Uterus (tissue), 4 donors: ENCODE data around the gene EFCAB12. TPM values are rescaled to one million over a fixed set of nuclear protein-coding genes. Genes with fewer than 3 reads are reported as not detected.
A peak's percentile ranks its signal among the peaks of the same experiment; 100 is the strongest.
"Not testable (repeated sequence)": the region's sequence is repeated elsewhere in the genome, so short reads cannot be mapped to it uniquely, and the experiment has no call there.

Source experiments
- DNase-seq, 2 donors: peaks; one replicate each; pipeline ENCODE4 v3.0.0-alpha.2; 2019 to 2020
- H3K27ac ChIP-seq, 2 donors: fragments of 200-600 bp; sonication (generic); 1 replicate in 1 of 2; 2 replicates in 1 of 2; pipeline ENCODE4 v1.5.1; 2016 to 2018
- H3K27me3 ChIP-seq, 2 donors: fragments of 200-600 bp; sonication (generic); one replicate each; pipeline ENCODE4 v1.5.1; 2018 to 2019; ENCODE audit warnings: control low read depth in 1 of 2
- H3K36me3 ChIP-seq, 2 donors: fragments of 200-600 bp; sonication (generic); one replicate each; pipeline ENCODE4 v1.5.1; 2019; ENCODE audit warnings: control low read depth in 1 of 2
- H3K4me1 ChIP-seq, 2 donors: fragments of 200-600 bp; sonication (generic); one replicate each; pipeline ENCODE4 v1.5.1; 2018 to 2019; ENCODE audit warnings: control low read depth in 1 of 2
- H3K4me3 ChIP-seq, 2 donors: fragments of 200-600 bp; sonication (generic); 1 replicate in 1 of 2; 2 replicates in 1 of 2; pipeline ENCODE4 v1.5.1; 2018 to 2019; ENCODE audit warnings: mild to moderate bottlenecking in 1 of 2
- H3K9me3 ChIP-seq, 2 donors: fragments of 200-600 bp; sonication (generic); one replicate each; pipeline ENCODE4 v1.5.1; 2019; ENCODE audit warnings: control low read depth in 1 of 2
- CTCF ChIP-seq, 4 experiments: fragments of 200-600 bp in 2 of 4; fragments of 450-650 bp in 2 of 4; sonication (generic) in 2 of 4; IDR thresholded peaks; one replicate each; pipeline ENCODE4 v1.5.1; 2016 to 2019; ENCODE audit warnings: antibody characterized with exemption in 4 of 4, mild to moderate bottlenecking in 2 of 4, moderate library complexity in 1 of 4
- POLR2A ChIP-seq, 2 donors: fragments of 450-650 bp; IDR thresholded peaks; one replicate each; pipeline ENCODE4 v1.6.1; 2016; ENCODE audit warnings: antibody characterized with exemption in 2 of 2, mild to moderate bottlenecking in 1 of 2, moderate library complexity in 1 of 2
- intact Hi-C: fragments of 100-400 bp; cut with DNase I; formaldehyde crosslinking; loops from one replicate; pipeline ENCODE4 v1.15.1; 2023; ENCODE audit warnings: low total_unique reads
- total RNA-seq, 4 donors: library from RNA; depleted of rRNA in 3 of 4; stranded (reverse); fragments of >200 nt in 3 of 4; gene quantifications; one replicate each; pipeline versions ENCODE4 v1.1.0 to v1.2.4, GENCODE V29; 2014 to 2023
- donor health status: DM: yes; HTN: yes; CAD: no.

The EFCAB12 gene
- total RNA-seq, 4 donors from 2014 or later, result under 0.01 to 0.76 (median 0.41) TPM; not detected in 1

DNA sequence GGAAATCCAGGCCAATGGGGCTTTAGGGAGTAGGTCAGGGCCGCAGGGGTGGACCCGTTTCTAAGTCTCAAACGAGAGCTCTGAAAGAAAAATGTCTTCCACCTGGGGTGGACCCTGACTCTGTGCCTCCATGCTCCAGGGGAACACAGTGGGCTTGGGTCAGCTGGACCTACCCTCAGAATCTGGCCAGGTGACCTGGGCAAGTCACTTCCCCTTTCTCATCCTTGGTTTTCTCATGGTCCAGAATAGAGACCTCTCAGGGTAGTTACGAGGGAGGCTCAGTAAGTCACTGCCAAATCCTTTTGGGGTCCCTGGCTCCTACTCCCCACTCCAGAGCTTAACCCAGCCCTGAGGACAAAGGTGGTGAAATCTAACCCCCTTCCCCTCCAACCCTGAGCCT, 25.8 kb downstream of the EFCAB12 start:
- no peak for TF ChIP-seq POLR2A (IDR thresholded peaks at IDR 0.05)
- no peak for TF ChIP-seq CTCF (IDR thresholded peaks at IDR 0.05)
- DNase-seq, result no peak
- no peaks in the 10 kb centered on the region for H3K9me3 ChIP-seq
- H3K27me3 ChIP-seq, result no peaks in the 10 kb centered on the region
- H3K36me3 ChIP-seq, result no peaks in the 10 kb centered on the region
- no peak overlapping the region for H3K27ac ChIP-seq
- intact Hi-C loops, result no loop called here
- H3K4me1 ChIP-seq, result no peaks in the 10 kb centered on the region
- H3K4me3 ChIP-seq, result no peak overlapping the region

DNA sequence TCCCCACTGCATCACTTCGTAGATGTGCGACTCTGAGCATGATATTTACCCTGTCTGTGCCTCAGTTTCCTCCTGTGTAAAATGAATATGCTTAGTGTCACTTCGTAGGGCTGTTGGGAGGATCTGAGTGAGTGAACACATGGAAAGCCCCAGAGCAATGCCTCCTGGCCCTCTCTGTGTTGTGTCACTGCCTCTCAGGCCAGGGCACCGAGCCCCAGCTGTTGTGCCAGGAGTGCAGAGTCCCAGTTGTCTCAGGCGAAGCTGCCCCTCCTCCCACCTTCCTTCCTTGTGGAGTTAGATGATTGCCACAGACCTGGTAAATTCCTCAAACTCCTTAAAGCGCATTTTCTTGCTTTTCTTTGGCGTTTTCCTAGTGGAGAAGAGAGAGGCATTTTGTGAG, 26.2 kb downstream of the EFCAB12 start:
- Histone ChIP-seq H3K9me3 (no peaks in the 10 kb centered on the region), H3K27me3 (no peaks in the 10 kb centered on the region), H3K27ac (no peak overlapping the region), H3K4me1 (no peaks in the 10 kb centered on the region), H3K4me3 (no peak overlapping the region), H3K36me3 (no peaks in the 10 kb centered on the region)
- TF ChIP-seq POLR2A (IDR thresholded peaks at IDR 0.05), result no peak
- TF ChIP-seq CTCF (IDR thresholded peaks at IDR 0.05), result no peak
- no peak for DNase-seq
- intact Hi-C loops, result no loop called here

- peak overlapping the region; percentile 87 to 93 for H3K27ac ChIP-seq
Measured at GRCh38 chr3:129399895-129400357, 28.5 kb downstream of the EFCAB12 start.

GRCh38 chr3:129399145-129399894, 29.1 kb downstream of the EFCAB12 start:
- H3K36me3 ChIP-seq, result no peaks in the 10 kb centered on the region
- TF ChIP-seq POLR2A (IDR thresholded peaks at IDR 0.05) (peak in 1 of 2 donors; percentile 20), CTCF (IDR thresholded peaks at IDR 0.05) (peak; percentile 64 to 93 (median 80))
- intact Hi-C loops, result no loop called here
- DNase-seq, result peak; percentile 80 to 91
- H3K27me3 ChIP-seq, result no peaks in the 10 kb centered on the region
- H3K9me3 ChIP-seq, result no peaks in the 10 kb centered on the region
- peak overlapping the region; percentile 72 to 87 for H3K4me3 ChIP-seq
- H3K4me1 ChIP-seq, result no peaks in the 10 kb centered on the region
- peak overlapping the region; percentile 87 to 93 for H3K27ac ChIP-seq

More at GRCh38 chr3:129399895-129400357, 28.5 kb downstream of the EFCAB12 start:
- Histone ChIP-seq H3K9me3 (no peaks in the 10 kb centered on the region), H3K4me3 (peak overlapping the region; percentile 72 to 87), H3K4me1 (no peaks in the 10 kb centered on the region), H3K36me3 (no peaks in the 10 kb centered on the region), H3K27me3 (no peaks in the 10 kb centered on the region)
- intact Hi-C loops, result no loop called here
- DNase-seq, result no peak
- no peak for TF ChIP-seq POLR2A (IDR thresholded peaks at IDR 0.05)
- TF ChIP-seq CTCF (IDR thresholded peaks at IDR 0.05), result no peak

DNA sequence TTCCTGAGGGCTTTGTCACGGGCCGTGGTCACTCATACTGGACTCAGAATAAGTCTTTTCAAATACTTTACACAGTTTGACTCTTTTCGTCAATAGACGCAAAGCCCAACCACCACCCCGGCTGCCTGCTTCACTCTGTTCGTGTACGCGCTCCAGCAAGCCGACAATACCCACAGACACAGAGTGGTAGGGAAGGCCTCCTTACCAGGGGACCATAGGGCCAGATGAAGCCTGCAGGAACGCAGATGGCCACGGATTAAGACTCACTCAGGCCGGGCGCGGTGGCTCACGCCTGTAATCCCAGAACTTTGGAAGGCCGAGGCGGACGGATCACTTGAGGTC, 29.7 kb downstream of the EFCAB12 start:
- no peaks in the 10 kb centered on the region for H3K9me3 ChIP-seq
- no peaks in the 10 kb centered on the region for H3K36me3 ChIP-seq
- no peaks in the 10 kb centered on the region for H3K4me1 ChIP-seq
- peak overlapping the region; percentile 72 to 87 for H3K4me3 ChIP-seq
- TF ChIP-seq POLR2A (IDR thresholded peaks at IDR 0.05) (no peak), CTCF (IDR thresholded peaks at IDR 0.05) (no peak)
- no peaks in the 10 kb centered on the region for H3K27me3 ChIP-seq
- peak overlapping the region; percentile 87 to 93 for H3K27ac ChIP-seq
- no peak for DNase-seq
- intact Hi-C loops, result no loop called here

DNA sequence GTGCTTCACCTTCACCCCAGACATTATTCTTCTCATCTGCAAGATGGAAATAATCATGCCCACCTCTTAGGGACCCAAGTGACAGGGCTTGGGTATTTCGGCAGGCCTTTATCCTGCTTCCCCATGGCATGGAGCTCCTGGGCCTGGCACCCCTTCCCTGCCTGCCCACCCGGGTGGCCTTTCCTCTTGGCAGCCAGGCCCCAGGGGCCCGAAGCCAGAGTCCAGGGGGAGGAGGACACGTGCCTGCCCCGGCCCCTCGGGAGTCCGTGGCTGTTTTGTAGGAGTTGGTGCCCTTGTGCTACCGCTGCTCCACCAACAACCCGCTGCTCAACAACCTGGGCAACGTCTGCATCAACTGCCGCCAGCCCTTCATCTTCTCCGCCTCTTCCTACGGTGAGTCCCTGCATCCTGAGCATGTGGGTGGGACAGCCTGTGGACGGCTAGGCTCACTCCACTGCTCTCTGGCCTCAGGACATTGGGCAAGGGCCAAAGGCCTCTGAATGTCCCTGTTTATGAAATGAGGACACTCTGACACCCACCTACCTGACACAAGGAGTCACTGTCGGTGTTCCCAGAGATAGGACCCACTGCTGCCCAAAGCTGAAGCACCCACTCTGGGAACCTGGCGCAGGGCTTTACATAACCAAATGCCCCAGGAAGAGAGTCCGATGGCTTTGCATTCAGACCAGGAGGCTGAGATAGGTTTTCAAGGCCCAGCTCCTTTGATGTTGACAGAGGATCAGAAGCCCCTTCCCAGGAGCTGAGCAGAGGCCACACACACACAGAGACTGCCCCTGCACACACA, 34.5 kb downstream of the EFCAB12 start:
- H3K27me3 ChIP-seq, DNase-seq, H3K27ac ChIP-seq, H3K4me1 ChIP-seq, H3K9me3 ChIP-seq, H3K36me3 ChIP-seq, H3K4me3 ChIP-seq, intact Hi-C loops: not testable (repeated sequence)
